HG02763 (cell line): ENCODE data around the gene SNX22.

Experiments
- ATAC-seq: cut with Tn5 transposase; IDR thresholded peaks from one replicate; pipeline ENCODE4 v1.9.1; 2021; ENCODE audit warnings: mild to moderate bottlenecking, moderate library complexity; ENCODE audit not compliant: unreplicated experiment

SNX22 gene

GRCh38 chr15:64193971-64194370, 42.4 kb downstream of the SNX22 start:
- no peak for ATAC-seq

GRCh38 chr15:64197425-64197824, 45.9 kb downstream of the SNX22 start:
- no peak for ATAC-seq

GRCh38 chr15:64205202-64205601, 53.7 kb downstream of the SNX22 start:
- ATAC-seq = no peak
